IPS-18a (cell line): ENCODE results near the gene PSMD13.

ENCODE experiments used
- H3K27ac ChIP-seq: one replicate; pipeline ENCODE4 v1.5.1; 2013; ENCODE audit warnings: low read length
- H3K27me3 ChIP-seq: one replicate; pipeline ENCODE4 v1.6.1; 2013; ENCODE audit warnings: mild to moderate bottlenecking, low read length; ENCODE audit not compliant: control insufficient read depth, insufficient read depth
- H3K36me3 ChIP-seq: one replicate; pipeline ENCODE4 v1.6.1; 2013; ENCODE audit warnings: low read depth, low read length; ENCODE audit not compliant: control insufficient read depth
- H3K4me1 ChIP-seq: one replicate; pipeline ENCODE4 v1.6.1; 2013; ENCODE audit warnings: low read depth, low read length; ENCODE audit not compliant: control insufficient read depth
- H3K4me3 ChIP-seq: one replicate; pipeline ENCODE4 v1.5.1; 2013; ENCODE audit warnings: low read length
- H3K9ac ChIP-seq: one replicate; pipeline ENCODE4 v1.6.1; 2013; ENCODE audit warnings: mild to moderate bottlenecking, low read length, moderate library complexity
- H3K9me3 ChIP-seq: one replicate; pipeline ENCODE4 v1.6.1; 2013; ENCODE audit warnings: low read depth, low read length; ENCODE audit not compliant: control insufficient read depth

Gene PSMD13

GRCh38 chr11:289712-290620, 53.2 kb downstream of the PSMD13 start:
- peaks cover 17% of the 10 kb centered on the region for H3K27me3 ChIP-seq
- no peak overlapping the region for H3K27ac ChIP-seq
- H3K4me1 ChIP-seq, result peaks cover 12% of the 10 kb centered on the region
- no peak overlapping the region for H3K4me3 ChIP-seq
- no peaks in the 10 kb centered on the region for H3K9me3 ChIP-seq
- H3K9ac ChIP-seq, result no peak overlapping the region
- peaks cover 17% of the 10 kb centered on the region for H3K36me3 ChIP-seq

GRCh38 chr11:290621-291231, 54.0 kb downstream of the PSMD13 start:
- Histone ChIP-seq H3K9ac (no peak overlapping the region), H3K4me1 (peaks cover 12% of the 10 kb centered on the region), H3K27ac (no peak overlapping the region), H3K36me3 (peaks cover 19% of the 10 kb centered on the region), H3K9me3 (no peaks in the 10 kb centered on the region), H3K27me3 (peaks cover 17% of the 10 kb centered on the region), H3K4me3 (no peak overlapping the region)

GRCh38 chr11:291281-292210, 54.8 kb downstream of the PSMD13 start:
- Histone ChIP-seq H3K27ac (no peak overlapping the region), H3K9ac (no peak overlapping the region), H3K27me3 (peaks cover 17% of the 10 kb centered on the region), H3K9me3 (no peaks in the 10 kb centered on the region), H3K4me1 (peaks cover 12% of the 10 kb centered on the region), H3K4me3 (no peak overlapping the region), H3K36me3 (peaks cover 19% of the 10 kb centered on the region)

GRCh38 chr11:292211-293121, 55.7 kb downstream of the PSMD13 start:
- Histone ChIP-seq H3K27me3 (peaks cover 11% of the 10 kb centered on the region), H3K27ac (no peak overlapping the region), H3K9ac (no peak overlapping the region), H3K4me3 (no peak overlapping the region), H3K9me3 (no peaks in the 10 kb centered on the region), H3K36me3 (peaks cover 19% of the 10 kb centered on the region), H3K4me1 (peaks cover 12% of the 10 kb centered on the region)

- Histone ChIP-seq H3K4me3 (no peak overlapping the region), H3K9ac (no peak overlapping the region), H3K4me1 (peaks cover 8% of the 10 kb centered on the region), H3K27me3 (peaks cover 2% of the 10 kb centered on the region), H3K9me3 (no peaks in the 10 kb centered on the region), H3K36me3 (peaks cover 19% of the 10 kb centered on the region), H3K27ac (no peak overlapping the region)
Measured at GRCh38 chr11:293271-293851, 56.6 kb downstream of the PSMD13 start.

GRCh38 chr11:293852-294661, 57.3 kb downstream of the PSMD13 start:
- peaks cover 7% of the 10 kb centered on the region for H3K4me1 ChIP-seq
- no peak overlapping the region for H3K4me3 ChIP-seq
- H3K9me3 ChIP-seq, result no peaks in the 10 kb centered on the region
- H3K27me3 ChIP-seq, result no peaks in the 10 kb centered on the region
- H3K27ac ChIP-seq, result no peak overlapping the region
- peaks cover 19% of the 10 kb centered on the region for H3K36me3 ChIP-seq
- no peak overlapping the region for H3K9ac ChIP-seq

- H3K4me3 ChIP-seq, result no peak overlapping the region
- peaks cover 19% of the 10 kb centered on the region for H3K36me3 ChIP-seq
- H3K9ac ChIP-seq, result no peak overlapping the region
- no peak overlapping the region for H3K27ac ChIP-seq
- no peaks in the 10 kb centered on the region for H3K27me3 ChIP-seq
- peaks cover 6% of the 10 kb centered on the region for H3K4me1 ChIP-seq
- no peaks in the 10 kb centered on the region for H3K9me3 ChIP-seq
Measured at GRCh38 chr11:294780-295179, 58.0 kb downstream of the PSMD13 start.

GRCh38 chr11:295351-296170, 58.8 kb downstream of the PSMD13 start:
- no peaks in the 10 kb centered on the region for H3K27me3 ChIP-seq
- no peaks in the 10 kb centered on the region for H3K9me3 ChIP-seq
- peaks cover 8% of the 10 kb centered on the region for H3K4me1 ChIP-seq
- H3K27ac ChIP-seq, result no peak overlapping the region
- peaks cover 19% of the 10 kb centered on the region for H3K36me3 ChIP-seq
- H3K4me3 ChIP-seq, result no peak overlapping the region
- H3K9ac ChIP-seq, result no peak overlapping the region

GRCh38 chr11:296171-297050, 59.6 kb downstream of the PSMD13 start:
- Histone ChIP-seq H3K4me3 (no peak overlapping the region), H3K36me3 (peaks cover 19% of the 10 kb centered on the region), H3K4me1 (peaks cover 10% of the 10 kb centered on the region), H3K27ac (no peak overlapping the region), H3K27me3 (no peaks in the 10 kb centered on the region), H3K9ac (no peak overlapping the region), H3K9me3 (no peaks in the 10 kb centered on the region)
